Glutamatergic neuron (in vitro differentiated cells): ENCODE results near the gene KNSTRN. TPM values are rescaled to one million over a fixed set of nuclear protein-coding genes. Genes with fewer than 3 reads are reported as not detected.

ENCODE experiments used
- DNase-seq: peaks from one replicate; pipeline ENCODE4 v3.0.0; 2022
- H3K27ac Mint-ChIP-seq: one replicate; pipeline ENCODE4 v1.8.0; 2020; ENCODE audit warnings: mild to moderate bottlenecking, mixed read lengths, inconsistent platforms; ENCODE audit not compliant: unreplicated experiment
- H3K27me3 Mint-ChIP-seq: one replicate; pipeline ENCODE4 v1.8.0; 2020; ENCODE audit warnings: mild to moderate bottlenecking, moderate library complexity, mixed read lengths, inconsistent platforms; ENCODE audit not compliant: unreplicated experiment
- H3K36me3 Mint-ChIP-seq: one replicate; pipeline ENCODE4 v1.8.0; 2020; ENCODE audit warnings: mild to moderate bottlenecking, mixed read lengths, inconsistent platforms; ENCODE audit not compliant: unreplicated experiment
- H3K4me1 Mint-ChIP-seq: one replicate; pipeline ENCODE4 v1.8.0; 2020; ENCODE audit warnings: mild to moderate bottlenecking, low read depth, mixed read lengths, inconsistent platforms; ENCODE audit not compliant: unreplicated experiment
- H3K4me3 Mint-ChIP-seq: one replicate; pipeline ENCODE4 v1.8.0; 2020; ENCODE audit warnings: mild to moderate bottlenecking, mixed read lengths, inconsistent platforms; ENCODE audit not compliant: unreplicated experiment
- H3K9me3 Mint-ChIP-seq: one replicate; pipeline ENCODE4 v1.8.0; 2020; ENCODE audit warnings: mild to moderate bottlenecking, moderate library complexity, mixed read lengths, inconsistent platforms; ENCODE audit not compliant: unreplicated experiment
- total RNA-seq: library from RNA; stranded (reverse); fragmentation: NEBNext Ultra II Directional; extraction: Animal tissue kit (Norgen Biotek cat#: 25700); gene quantifications from one replicate; pipeline ENCODE4 v1.2.1, GENCODE V29; 2021; ENCODE audit not compliant: unreplicated experiment
- TF ChIP-seq, protein P1 (sequence below): fragments of 200-600 bp; sonication (generic); IDR thresholded peaks from one replicate; pipeline ENCODE4 v1.5.0; 2021; ENCODE audit not compliant: partially characterized antibody, unreplicated experiment

Gene KNSTRN
- total RNA-seq, 1 donor from 2014 or later: 62.9 TPM

DNA sequence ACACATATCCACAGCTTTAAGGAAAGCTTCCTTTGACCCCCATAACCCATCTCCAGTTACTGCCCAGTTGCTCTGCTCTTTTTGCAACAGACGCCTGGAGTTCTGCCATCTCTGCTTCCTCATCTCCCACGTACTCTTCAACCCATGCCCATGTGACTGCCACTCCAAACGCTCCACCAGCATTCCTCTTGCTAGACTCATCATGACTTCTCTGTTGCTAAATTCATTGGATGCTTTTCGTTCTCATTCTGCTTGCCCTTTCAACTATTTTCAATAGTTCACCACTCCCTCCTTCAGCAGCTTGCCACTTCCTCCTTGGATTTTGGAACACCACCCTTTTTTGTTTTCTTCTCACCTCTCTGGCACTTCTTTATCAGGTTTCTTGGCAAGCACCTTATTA is 2.7 kb upstream of the KNSTRN start:
- TF ChIP-seq, protein P1, sequence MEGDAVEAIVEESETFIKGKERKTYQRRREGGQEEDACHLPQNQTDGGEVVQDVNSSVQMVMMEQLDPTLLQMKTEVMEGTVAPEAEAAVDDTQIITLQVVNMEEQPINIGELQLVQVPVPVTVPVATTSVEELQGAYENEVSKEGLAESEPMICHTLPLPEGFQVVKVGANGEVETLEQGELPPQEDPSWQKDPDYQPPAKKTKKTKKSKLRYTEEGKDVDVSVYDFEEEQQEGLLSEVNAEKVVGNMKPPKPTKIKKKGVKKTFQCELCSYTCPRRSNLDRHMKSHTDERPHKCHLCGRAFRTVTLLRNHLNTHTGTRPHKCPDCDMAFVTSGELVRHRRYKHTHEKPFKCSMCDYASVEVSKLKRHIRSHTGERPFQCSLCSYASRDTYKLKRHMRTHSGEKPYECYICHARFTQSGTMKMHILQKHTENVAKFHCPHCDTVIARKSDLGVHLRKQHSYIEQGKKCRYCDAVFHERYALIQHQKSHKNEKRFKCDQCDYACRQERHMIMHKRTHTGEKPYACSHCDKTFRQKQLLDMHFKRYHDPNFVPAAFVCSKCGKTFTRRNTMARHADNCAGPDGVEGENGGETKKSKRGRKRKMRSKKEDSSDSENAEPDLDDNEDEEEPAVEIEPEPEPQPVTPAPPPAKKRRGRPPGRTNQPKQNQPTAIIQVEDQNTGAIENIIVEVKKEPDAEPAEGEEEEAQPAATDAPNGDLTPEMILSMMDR: no peak
- Mint-ChIP-seq H3K36me3 (no peaks in the 10 kb centered on the region), H3K4me1 (peaks cover 12% of the 10 kb centered on the region), H3K9me3 (peaks cover 3% of the 10 kb centered on the region), H3K27me3 (peaks cover 4% of the 10 kb centered on the region), H3K27ac (no peak overlapping the region), H3K4me3 (no peak overlapping the region)
- no peak for DNase-seq

DNA sequence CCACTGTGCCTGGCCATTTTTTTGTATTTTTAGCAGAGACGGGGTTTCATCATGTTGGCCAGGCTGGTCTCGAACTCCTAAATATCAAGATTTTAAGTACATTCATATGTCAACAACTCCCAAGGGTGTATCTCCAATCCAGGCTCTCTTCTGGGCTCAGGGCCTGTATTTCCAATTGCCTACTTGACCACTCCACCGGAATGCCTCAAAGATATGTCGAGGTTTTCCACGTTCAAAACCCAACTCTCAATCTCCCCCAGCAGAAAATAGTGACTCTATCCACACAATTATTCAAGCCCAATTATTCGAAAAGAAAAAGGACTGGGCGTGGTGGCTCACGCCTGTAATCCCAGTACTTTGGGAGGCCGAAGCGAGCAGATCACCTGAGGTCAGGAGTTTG is 1.9 kb upstream of the KNSTRN start:
- Mint-ChIP-seq H3K27me3 (peaks cover 7% of the 10 kb centered on the region), H3K4me1 (peaks cover 14% of the 10 kb centered on the region), H3K9me3 (peaks cover 3% of the 10 kb centered on the region), H3K4me3 (no peak overlapping the region), H3K36me3 (no peaks in the 10 kb centered on the region), H3K27ac (no peak overlapping the region)
- no peak for DNase-seq
- TF ChIP-seq, protein P1: no peak

DNA sequence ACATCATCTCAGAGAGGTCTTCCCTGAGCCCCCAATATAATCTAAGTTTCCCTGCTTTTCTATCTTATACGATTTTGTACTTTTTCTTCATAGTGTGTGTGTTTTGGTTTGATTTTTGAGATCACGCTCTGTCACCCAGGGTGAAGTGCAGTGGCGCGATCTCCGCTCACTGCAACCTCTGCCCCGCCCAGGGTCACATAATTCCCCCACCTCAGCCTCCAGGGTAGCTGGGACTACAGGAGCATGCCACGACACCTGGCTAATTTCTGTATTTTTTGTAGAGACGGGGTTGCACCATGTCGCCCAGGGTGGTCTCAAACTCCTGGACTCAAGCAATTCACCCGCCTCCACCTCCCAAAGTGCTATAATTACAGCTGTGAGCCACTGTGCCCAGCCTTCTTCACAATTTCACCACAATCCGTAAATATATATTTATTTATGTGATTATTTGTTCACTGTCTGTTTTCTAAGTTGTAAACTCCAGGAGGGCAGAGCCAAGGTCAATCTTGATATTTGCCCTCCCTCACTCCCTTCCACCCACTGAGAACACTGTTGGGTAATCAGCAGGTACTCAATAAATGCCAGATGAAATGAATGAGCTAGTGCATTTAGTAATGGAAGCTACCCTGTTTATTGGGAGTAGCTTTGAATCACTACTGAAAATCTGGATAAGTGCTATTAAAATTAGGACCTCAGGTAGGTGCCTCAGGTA is 547 bp upstream of the KNSTRN start:
- H3K36me3 Mint-ChIP-seq: no peaks in the 10 kb centered on the region
- no peak for DNase-seq
- TF ChIP-seq, protein P1: no peak
- H3K4me3 Mint-ChIP-seq: peak overlapping the region; percentile 90
- H3K4me1 Mint-ChIP-seq: peaks cover 14% of the 10 kb centered on the region
- peaks cover 7% of the 10 kb centered on the region for H3K27me3 Mint-ChIP-seq
- no peak overlapping the region for H3K27ac Mint-ChIP-seq
- H3K9me3 Mint-ChIP-seq: peaks cover 3% of the 10 kb centered on the region

DNA sequence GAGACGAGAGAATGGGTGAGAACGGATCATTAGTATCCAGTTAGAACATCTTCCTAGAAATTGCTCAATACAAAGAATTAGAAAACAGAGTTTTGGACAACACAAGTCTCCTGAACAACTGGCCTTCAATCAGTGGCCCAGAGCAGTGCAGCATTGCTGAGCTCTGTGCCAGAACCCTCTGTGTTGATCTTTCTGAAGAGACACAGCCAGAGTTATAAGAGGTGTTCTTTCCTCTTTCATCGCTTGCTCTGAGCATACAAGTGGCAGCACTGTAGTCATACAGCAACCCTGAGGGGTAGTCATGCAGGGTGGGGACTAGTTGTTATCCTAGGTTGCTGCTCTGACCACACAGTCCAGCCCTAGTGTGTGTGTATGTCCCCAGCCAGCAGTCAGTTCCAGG is 4.0 kb downstream of the KNSTRN start:
- Mint-ChIP-seq H3K27ac (no peak overlapping the region), H3K4me3 (no peak overlapping the region), H3K36me3 (no peaks in the 10 kb centered on the region), H3K27me3 (peaks cover 9% of the 10 kb centered on the region), H3K9me3 (peaks cover 3% of the 10 kb centered on the region), H3K4me1 (peaks cover 14% of the 10 kb centered on the region)
- TF ChIP-seq, protein P1: no peak
- DNase-seq: no peak

DNA sequence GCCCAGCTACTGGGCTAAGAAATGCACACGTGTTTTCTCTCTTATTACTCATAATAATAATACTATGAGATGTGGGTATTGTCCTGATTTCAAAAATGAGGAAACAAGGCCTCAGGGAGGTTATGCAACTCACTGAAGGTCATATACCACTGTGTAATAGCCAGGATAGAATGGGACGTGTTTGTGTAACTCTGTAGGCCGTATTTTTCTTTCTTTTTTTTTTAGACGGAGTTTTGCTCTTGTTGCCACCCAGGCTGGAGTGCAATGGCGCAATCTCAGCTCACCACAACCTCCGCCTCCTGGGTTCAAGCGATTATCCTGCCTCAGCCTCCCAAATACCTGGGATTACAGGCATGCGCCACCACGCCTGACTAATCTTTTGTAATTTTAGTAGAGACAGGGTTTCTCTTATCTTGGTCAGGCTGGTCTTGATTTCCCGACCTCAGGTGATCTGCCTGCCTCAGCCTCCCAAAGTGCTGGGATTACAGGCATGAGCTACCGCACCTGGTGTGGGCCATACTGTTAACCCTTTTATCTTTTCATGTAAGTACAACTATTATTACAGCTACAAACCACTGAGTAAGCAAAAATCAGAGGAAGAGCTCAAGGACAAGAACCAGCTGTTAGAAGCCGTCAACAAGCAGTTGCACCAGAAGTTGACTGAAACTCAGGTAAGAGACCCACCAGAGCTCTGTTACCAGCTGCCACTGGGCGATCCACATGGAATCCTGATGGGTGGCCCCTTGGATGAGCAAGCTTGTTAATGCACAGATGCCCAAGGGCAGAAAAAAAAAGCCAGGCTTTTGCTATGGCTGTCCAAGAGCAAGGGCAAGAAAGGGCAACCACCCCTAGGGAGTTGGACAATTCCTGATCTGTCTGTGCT is 6.7 kb downstream of the KNSTRN start:
- H3K4me3 Mint-ChIP-seq: no peak overlapping the region
- DNase-seq: no peak
- H3K36me3 Mint-ChIP-seq: peaks cover 4% of the 10 kb centered on the region

More for the DNA sequence above, 6.7 kb downstream of the KNSTRN start:
- Mint-ChIP-seq H3K4me1 (peaks cover 5% of the 10 kb centered on the region), H3K27me3 (peaks cover 7% of the 10 kb centered on the region), H3K9me3 (no peaks in the 10 kb centered on the region), H3K27ac (no peak overlapping the region)
- TF ChIP-seq, protein P1: no peak
